HUES48 (cell line): ENCODE results near the gene CTCFL.
"Not testable (repeated sequence)": the region's sequence is repeated elsewhere in the genome, so short reads cannot be mapped to it uniquely, and the experiment has no call there.

Experiments
- H3K27ac ChIP-seq: one replicate; pipeline ENCODE4 v1.7.0; 2013; ENCODE audit warnings: low read depth, low read length, inconsistent platforms
- H3K27me3 ChIP-seq: 2 replicates; pipeline ENCODE4 v1.6.1; 2013; ENCODE audit warnings: mild to moderate bottlenecking, low read length; ENCODE audit not compliant: control insufficient read depth, insufficient read depth
- H3K36me3 ChIP-seq: 2 replicates; pipeline ENCODE4 v1.6.1; 2013; ENCODE audit warnings: low read length; ENCODE audit not compliant: control insufficient read depth, insufficient read depth
- H3K4me1 ChIP-seq: 2 replicates; pipeline ENCODE4 v1.6.1; 2013; ENCODE audit warnings: mild to moderate bottlenecking, low read length; ENCODE audit not compliant: control insufficient read depth, insufficient read depth
- H3K4me3 ChIP-seq: 2 replicates; pipeline ENCODE4 v1.5.1; 2013; ENCODE audit warnings: mild to moderate bottlenecking, low read depth, low read length
- H3K9ac ChIP-seq: 2 replicates; pipeline ENCODE4 v1.6.1; 2013; ENCODE audit warnings: mild to moderate bottlenecking, low read depth, low read length, moderate library complexity
- H3K9me3 ChIP-seq: 2 replicates; pipeline ENCODE4 v1.6.1; 2013; ENCODE audit warnings: low read length; ENCODE audit not compliant: control insufficient read depth, insufficient read depth

The CTCFL gene

GRCh38 chr20:57514273-57514751 is 10.6 kb downstream of the CTCFL start:
- no peak overlapping the region for H3K9ac ChIP-seq
- H3K36me3 ChIP-seq = no peaks in the 10 kb centered on the region
- no peaks in the 10 kb centered on the region for H3K27me3 ChIP-seq
- no peak overlapping the region for H3K4me3 ChIP-seq
- no peak overlapping the region for H3K27ac ChIP-seq
- peaks cover 9% of the 10 kb centered on the region; the same call in 1 of the 2 replicates for H3K4me1 ChIP-seq
- H3K9me3 ChIP-seq = no peaks in the 10 kb centered on the region

- H3K9ac ChIP-seq = no peak overlapping the region
These were observed 11.7 kb downstream of the CTCFL start for GRCh38 chr20:57513199-57513598.

GRCh38 chr20:57512432-57512831 is 12.5 kb downstream of the CTCFL start:
- no peaks in the 10 kb centered on the region for H3K9me3 ChIP-seq
- H3K4me1 ChIP-seq = peaks cover 9% of the 10 kb centered on the region; the same call in 1 of the 2 replicates
- no peaks in the 10 kb centered on the region for H3K27me3 ChIP-seq
- no peaks in the 10 kb centered on the region for H3K36me3 ChIP-seq
- H3K9ac ChIP-seq = no peak overlapping the region
- H3K4me3 ChIP-seq = no peak overlapping the region
- no peak overlapping the region for H3K27ac ChIP-seq

More at GRCh38 chr20:57513199-57513598, 11.7 kb downstream of the CTCFL start:
- Histone ChIP-seq H3K27ac (no peak overlapping the region), H3K4me3 (no peak overlapping the region), H3K27me3 (no peaks in the 10 kb centered on the region), H3K36me3 (no peaks in the 10 kb centered on the region), H3K4me1 (peaks cover 9% of the 10 kb centered on the region; the same call in 1 of the 2 replicates), H3K9me3 (no peaks in the 10 kb centered on the region)

- H3K4me1 ChIP-seq, H3K27me3 ChIP-seq, H3K4me3 ChIP-seq, H3K9ac ChIP-seq, H3K36me3 ChIP-seq, H3K9me3 ChIP-seq, H3K27ac ChIP-seq: not testable (repeated sequence)
These were observed 13.2 kb downstream of the CTCFL start for GRCh38 chr20:57511709-57512108.

- Histone ChIP-seq H3K4me1 (peaks cover 9% of the 10 kb centered on the region; the same call in 1 of the 2 replicates), H3K9me3 (no peaks in the 10 kb centered on the region), H3K36me3 (no peaks in the 10 kb centered on the region)
These were observed 15.2 kb downstream of the CTCFL start for GRCh38 chr20:57509665-57510237.

GRCh38 chr20:57508831-57509230 is 16.1 kb downstream of the CTCFL start:
- no peaks in the 10 kb centered on the region for H3K27me3 ChIP-seq
- H3K36me3 ChIP-seq = no peaks in the 10 kb centered on the region
- H3K9me3 ChIP-seq = no peaks in the 10 kb centered on the region
- peaks cover 6% of the 10 kb centered on the region; the same call in 1 of the 2 replicates for H3K4me1 ChIP-seq
- no peak overlapping the region for H3K9ac ChIP-seq
- no peak overlapping the region for H3K4me3 ChIP-seq
- H3K27ac ChIP-seq = peak overlapping the region; percentile 22

More at GRCh38 chr20:57509665-57510237, 15.2 kb downstream of the CTCFL start:
- no peak overlapping the region for H3K9ac ChIP-seq
- no peak overlapping the region for H3K4me3 ChIP-seq
- H3K27me3 ChIP-seq = no peaks in the 10 kb centered on the region
- no peak overlapping the region for H3K27ac ChIP-seq

GRCh38 chr20:57508381-57508780 is 16.6 kb downstream of the CTCFL start:
- no peaks in the 10 kb centered on the region for H3K27me3 ChIP-seq
- peak overlapping the region; percentile 22 for H3K27ac ChIP-seq
- no peak overlapping the region for H3K4me3 ChIP-seq
- H3K4me1 ChIP-seq = peaks cover 6% of the 10 kb centered on the region; the same call in 1 of the 2 replicates
- H3K9me3 ChIP-seq = no peaks in the 10 kb centered on the region
- H3K36me3 ChIP-seq = no peaks in the 10 kb centered on the region
- H3K9ac ChIP-seq = no peak overlapping the region

- no peaks in the 10 kb centered on the region for H3K9me3 ChIP-seq
- no peak overlapping the region for H3K9ac ChIP-seq
- no peak overlapping the region for H3K27ac ChIP-seq
- H3K4me3 ChIP-seq = no peak overlapping the region
- H3K4me1 ChIP-seq = peaks cover 5% of the 10 kb centered on the region; the same call in 1 of the 2 replicates
- no peaks in the 10 kb centered on the region for H3K27me3 ChIP-seq
- no peaks in the 10 kb centered on the region for H3K36me3 ChIP-seq
These were observed 17.5 kb downstream of the CTCFL start for GRCh38 chr20:57507477-57507876.

- H3K9ac ChIP-seq = no peak overlapping the region
- no peak overlapping the region for H3K4me3 ChIP-seq
- H3K4me1 ChIP-seq = no peaks in the 10 kb centered on the region
- no peaks in the 10 kb centered on the region for H3K36me3 ChIP-seq
- H3K27me3 ChIP-seq = no peaks in the 10 kb centered on the region
- H3K9me3 ChIP-seq = no peaks in the 10 kb centered on the region
- H3K27ac ChIP-seq = no peak overlapping the region
These were observed 19.0 kb downstream of the CTCFL start for GRCh38 chr20:57505979-57506378.

- Histone ChIP-seq H3K27me3 (no peaks in the 10 kb centered on the region), H3K9ac (no peak overlapping the region), H3K27ac (no peak overlapping the region), H3K4me1 (peaks cover 4% of the 10 kb centered on the region; the same call in 1 of the 2 replicates), H3K36me3 (no peaks in the 10 kb centered on the region), H3K9me3 (no peaks in the 10 kb centered on the region), H3K4me3 (no peak overlapping the region)
These were observed 20.5 kb downstream of the CTCFL start for GRCh38 chr20:57504411-57504810.

GRCh38 chr20:57503035-57503658 is 21.8 kb downstream of the CTCFL start:
- Histone ChIP-seq H3K27ac (no peak overlapping the region), H3K4me1 (peaks cover 10% of the 10 kb centered on the region), H3K27me3 (peaks cover 5% of the 10 kb centered on the region), H3K36me3 (no peaks in the 10 kb centered on the region), H3K9me3 (no peaks in the 10 kb centered on the region), H3K9ac (no peak overlapping the region), H3K4me3 (no peak overlapping the region)
